Fibroblast of lung (primary cell): ENCODE results near the gene SLC9B2.

Experiments used
- CTCF ChIP-seq, 2 donors: IDR thresholded peaks in 1 of 2; conservative IDR thresholded peaks in 1 of 2; 1 replicate in 1 of 2; 2 replicates in 1 of 2; pipeline ENCODE4 v1.5.1; 2011 to 2012; ENCODE audit warnings: low read length in 2 of 2, control low read depth in 1 of 2, inconsistent platforms in 1 of 2, low read depth in 1 of 2, mild to moderate bottlenecking in 1 of 2
- EZH2 ChIP-seq: IDR thresholded peaks from 2 replicates; pipeline ENCODE4 v1.5.1; 2012; ENCODE audit warnings: low read length, control low read depth, mild to moderate bottlenecking; ENCODE audit errors: missing control alignments

- TF ChIP-seq CTCF (conservative IDR thresholded peaks at IDR 0.05 in 1 of 2, IDR thresholded peaks at IDR 0.05 in 1 of 2; ENCODE audit: low read depth in 1 of 2, low read length in 2 of 2) (no peak), EZH2 (no peak)
These were observed 46.6 kb upstream of the SLC9B2 start for GRCh38 chr4:103123114-103123513.
